Upper lobe of left lung (tissue), 6 donors: ENCODE data around the gene CTU2. TPM values are rescaled to one million over a fixed set of nuclear protein-coding genes. Genes with fewer than 3 reads are reported as not detected.

ENCODE experiments used
- ATAC-seq, 2 donors: fragments of 200-7000 bp; cut with Tn5 transposase; one replicate each; pipeline ENCODE4 v1.9.1; 2022; ENCODE audit warnings: mild to moderate bottlenecking in 2 of 2, moderate library complexity in 2 of 2; ENCODE audit not compliant: low FRiP score in 2 of 2
- DNase-seq, 2 donors: peaks; one replicate each; pipeline ENCODE4 v3.0.0-alpha.2; 2019 to 2020
- H3K27ac ChIP-seq, 4 donors: fragments of 200-600 bp; sonication (generic); one replicate each; pipeline ENCODE4 v1.5.1; 2016 to 2019
- H3K27me3 ChIP-seq, 4 donors: fragments of 200-600 bp; sonication (generic); one replicate each; pipeline ENCODE4 v1.5.1; 2017 to 2019
- H3K36me3 ChIP-seq, 4 donors: fragments of 200-600 bp; sonication (generic); one replicate each; pipeline ENCODE4 v1.5.1; 2016 to 2019
- H3K4me1 ChIP-seq, 4 donors: fragments of 200-600 bp; sonication (generic); one replicate each; pipeline ENCODE4 v1.5.1; 2018 to 2019
- H3K4me3 ChIP-seq, 4 donors: fragments of 200-600 bp; sonication (generic); one replicate each; pipeline ENCODE4 v1.5.1; 2017 to 2019; ENCODE audit warnings: mild to moderate bottlenecking in 2 of 4, moderate library complexity in 1 of 4
- H3K9me3 ChIP-seq, 4 donors: fragments of 200-600 bp; sonication (generic); one replicate each; pipeline ENCODE4 v1.5.1; 2018 to 2019
- EP300 ChIP-seq, 4 donors: sonication (generic); formaldehyde crosslinking; IDR thresholded peaks; one replicate each; pipeline ENCODE4 v1.5.1; 2017; ENCODE audit warnings: antibody characterized with exemption in 4 of 4, control low read depth in 2 of 4
- POLR2A ChIP-seq, 4 donors: fragments of 450-650 bp; IDR thresholded peaks; one replicate each; pipeline ENCODE4 v1.5.1; 2016 to 2017; ENCODE audit warnings: antibody characterized with exemption in 4 of 4, mild to moderate bottlenecking in 2 of 4
- POLR2AphosphoS5 ChIP-seq, 2 donors: sonication (generic); formaldehyde crosslinking; IDR thresholded peaks; one replicate each; pipeline ENCODE4 v1.5.1; 2017; ENCODE audit warnings: antibody characterized with exemption in 2 of 2
- WGBS, 2 donors: methylation state at CpG; one replicate each; pipeline ENCODE4 v1.1.5; 2017 to 2018; 5-methylcytosine and 5-hydroxymethylcytosine counted together
- total RNA-seq, 6 donors: library from RNA; depleted of rRNA in 4 of 6; stranded (reverse); fragments of >200 nt in 4 of 6; gene quantifications; one replicate each; pipeline versions ENCODE4 v1.1.0 to v1.2.1, GENCODE V29; 2016 to 2021
- TF ChIP-seq, protein P1 (sequence below), 6 experiments: fragments of 450-650 bp in 4 of 6; fragments of 200-600 bp in 2 of 6; sonication (generic) in 2 of 6; IDR thresholded peaks; one replicate each; pipeline ENCODE4 v1.5.1; 2016 to 2019; ENCODE audit warnings: antibody characterized with exemption in 6 of 6
- donor health status: DM: no; HTN: no; CAD: no; lungs with moderate emphysema.
- donor health status: DM: no; HTN: yes; CAD: no; lungs with severe emphysema.

Gene CTU2
- total RNA-seq, 6 donors from 2014 or later, result 9.4 to 31.4 (median 20.6) TPM

DNA sequence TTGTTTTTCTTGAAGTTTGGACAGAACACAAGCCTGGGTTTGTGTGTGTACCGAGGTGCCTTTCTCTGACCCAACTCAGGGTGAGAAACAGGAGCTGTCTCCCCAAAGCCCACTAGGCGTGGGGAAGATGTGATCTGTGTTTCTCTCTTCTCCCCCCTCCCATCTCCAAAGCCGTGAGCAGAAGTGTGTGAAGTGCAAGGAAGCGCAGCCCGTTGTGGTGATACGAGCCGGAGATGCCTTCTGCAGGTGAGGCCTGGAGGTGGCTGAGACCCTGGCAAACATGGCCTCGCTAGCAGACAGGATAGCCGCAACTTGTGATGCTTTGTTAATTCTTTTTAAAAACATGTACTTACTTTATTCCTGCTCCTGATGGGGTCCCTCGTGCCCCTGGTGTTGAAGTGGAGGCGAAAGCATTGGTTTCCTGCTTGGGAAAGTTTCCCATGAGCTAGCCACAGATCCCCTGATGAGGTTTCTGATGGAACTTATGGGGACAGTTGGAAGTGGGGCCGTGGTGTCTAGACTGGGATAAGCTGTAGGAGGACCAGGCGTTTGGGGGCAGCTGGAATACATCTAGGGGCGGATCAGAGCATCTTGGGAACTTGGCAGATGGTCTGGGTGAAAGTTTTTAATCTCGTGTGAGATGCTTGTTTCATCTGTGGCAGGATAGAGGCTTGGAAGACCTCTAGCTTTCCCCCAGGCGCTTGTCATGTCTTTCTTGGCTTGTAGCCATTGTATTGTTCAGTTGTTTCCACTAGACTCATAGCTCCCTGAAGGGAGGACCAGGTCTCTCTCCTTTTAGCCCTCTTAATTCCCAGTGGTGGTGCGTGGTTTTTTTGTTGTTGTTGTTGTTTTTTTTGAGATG lies 893 bp downstream of the CTU2 start:
- no peaks in the 10 kb centered on the region for H3K27me3 ChIP-seq
- peak overlapping the region; percentile 87 to 99 (median 98) for H3K4me3 ChIP-seq
- peaks cover 39 to 49% (median 44%) of the 10 kb centered on the region in 4 donors for H3K4me1 ChIP-seq
- no peaks in the 10 kb centered on the region for H3K9me3 ChIP-seq
- DNase-seq, result no peak
- WGBS, 2 donors, result 32 to 35% methylated on average over 17 of the region's 17 CpGs
- H3K27ac ChIP-seq, result peak overlapping the region in 3 of 4 donors; percentile 87 to 96 (median 91)
- peaks cover 0 to 7% (median 4%) of the 10 kb centered on the region in 4 donors for H3K36me3 ChIP-seq
- TF ChIP-seq EP300 (IDR thresholded peaks at IDR 0.05), result no peak
- no peak for ATAC-seq

DNA sequence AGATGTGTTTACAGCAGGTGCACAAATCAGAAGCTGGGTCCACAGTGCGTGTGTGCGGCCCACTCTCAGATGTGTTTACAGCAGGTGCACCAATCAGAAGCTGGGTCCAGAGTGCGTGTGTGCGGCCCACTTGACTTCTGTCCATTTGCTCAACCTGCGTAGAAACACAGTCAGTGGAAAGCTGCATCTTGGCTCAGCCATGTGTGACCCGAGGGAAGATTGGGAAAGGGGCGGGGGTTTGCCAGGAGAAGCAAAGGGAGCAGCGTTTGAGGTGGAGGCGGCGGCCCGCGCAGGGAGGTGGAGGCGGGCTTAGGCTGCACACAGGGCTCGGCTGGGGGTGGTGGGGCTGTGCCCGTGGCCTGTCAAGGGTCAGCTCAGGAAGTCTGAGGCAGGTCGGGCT lies 4.3 kb downstream of the CTU2 start:
- Histone ChIP-seq H3K4me3 (no peak overlapping the region), H3K9me3 (no peaks in the 10 kb centered on the region), H3K27ac (no peak overlapping the region), H3K27me3 (no peaks in the 10 kb centered on the region), H3K4me1 (peaks cover 8 to 16% (median 11%) of the 10 kb centered on the region in 4 donors), H3K36me3 (peaks cover 6 to 32% (median 26%) of the 10 kb centered on the region in 4 donors)
- no peak for TF ChIP-seq POLR2A (IDR thresholded peaks at IDR 0.05)
- TF ChIP-seq, protein P1, sequence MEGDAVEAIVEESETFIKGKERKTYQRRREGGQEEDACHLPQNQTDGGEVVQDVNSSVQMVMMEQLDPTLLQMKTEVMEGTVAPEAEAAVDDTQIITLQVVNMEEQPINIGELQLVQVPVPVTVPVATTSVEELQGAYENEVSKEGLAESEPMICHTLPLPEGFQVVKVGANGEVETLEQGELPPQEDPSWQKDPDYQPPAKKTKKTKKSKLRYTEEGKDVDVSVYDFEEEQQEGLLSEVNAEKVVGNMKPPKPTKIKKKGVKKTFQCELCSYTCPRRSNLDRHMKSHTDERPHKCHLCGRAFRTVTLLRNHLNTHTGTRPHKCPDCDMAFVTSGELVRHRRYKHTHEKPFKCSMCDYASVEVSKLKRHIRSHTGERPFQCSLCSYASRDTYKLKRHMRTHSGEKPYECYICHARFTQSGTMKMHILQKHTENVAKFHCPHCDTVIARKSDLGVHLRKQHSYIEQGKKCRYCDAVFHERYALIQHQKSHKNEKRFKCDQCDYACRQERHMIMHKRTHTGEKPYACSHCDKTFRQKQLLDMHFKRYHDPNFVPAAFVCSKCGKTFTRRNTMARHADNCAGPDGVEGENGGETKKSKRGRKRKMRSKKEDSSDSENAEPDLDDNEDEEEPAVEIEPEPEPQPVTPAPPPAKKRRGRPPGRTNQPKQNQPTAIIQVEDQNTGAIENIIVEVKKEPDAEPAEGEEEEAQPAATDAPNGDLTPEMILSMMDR (IDR thresholded peaks at IDR 0.05), result no peak
- no peak for TF ChIP-seq EP300 (IDR thresholded peaks at IDR 0.05)
- TF ChIP-seq POLR2AphosphoS5 (IDR thresholded peaks at IDR 0.05), result no peak
- peak in 1 of 2 donors; percentile 70 for DNase-seq
- 82 to 84% methylated on average over 15 of the region's 16 CpGs for WGBS, 2 donors
- no peak for ATAC-seq

DNA sequence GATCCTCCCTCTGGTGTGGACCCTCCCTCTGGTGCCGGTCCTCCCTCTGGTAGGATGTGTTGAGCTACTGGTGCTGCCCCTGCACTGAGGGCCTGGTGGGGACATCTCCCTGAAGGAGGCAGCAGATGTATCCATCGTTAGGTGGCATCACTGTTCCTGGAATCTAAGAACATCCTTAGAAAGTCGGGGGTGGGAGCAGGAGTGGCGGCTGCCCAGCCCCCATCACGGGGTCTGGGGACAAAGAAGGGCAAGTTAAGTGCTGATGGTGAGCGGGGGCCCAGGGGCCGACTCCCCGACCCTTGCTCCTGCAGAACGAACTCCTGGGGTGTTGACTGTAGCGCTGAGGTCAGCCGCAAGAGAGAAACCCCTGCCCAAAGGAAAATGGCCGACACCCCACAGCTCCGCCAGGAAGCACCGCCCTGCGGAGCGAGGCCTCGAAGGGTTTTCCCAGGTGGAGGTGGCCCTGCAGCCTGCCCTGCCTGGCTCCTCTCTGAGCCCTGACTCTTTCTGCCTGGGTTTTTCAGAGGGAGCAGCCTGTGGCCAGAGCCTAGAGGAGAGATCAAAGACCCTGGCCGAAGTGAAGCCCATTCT lies 5.5 kb downstream of the CTU2 start:
- WGBS, 2 donors, result 75 to 87% methylated on average over 15 to 18 of the region's 18 CpGs
- Histone ChIP-seq H3K4me1 (peaks cover 5 to 9% (median 9%) of the 10 kb centered on the region in 4 donors), H3K27me3 (no peaks in the 10 kb centered on the region), H3K36me3 (peaks cover 19 to 45% (median 39%) of the 10 kb centered on the region in 4 donors), H3K4me3 (no peak overlapping the region), H3K27ac (no peak overlapping the region), H3K9me3 (no peaks in the 10 kb centered on the region)
- ATAC-seq, result no peak
- peak in 1 of 2 donors; percentile 69 for DNase-seq
- no peak for TF ChIP-seq POLR2A (IDR thresholded peaks at IDR 0.05)
- TF ChIP-seq EP300 (IDR thresholded peaks at IDR 0.05), result no peak
- TF ChIP-seq, protein P1 (IDR thresholded peaks at IDR 0.05), result no peak
- no peak for TF ChIP-seq POLR2AphosphoS5 (IDR thresholded peaks at IDR 0.05)

DNA sequence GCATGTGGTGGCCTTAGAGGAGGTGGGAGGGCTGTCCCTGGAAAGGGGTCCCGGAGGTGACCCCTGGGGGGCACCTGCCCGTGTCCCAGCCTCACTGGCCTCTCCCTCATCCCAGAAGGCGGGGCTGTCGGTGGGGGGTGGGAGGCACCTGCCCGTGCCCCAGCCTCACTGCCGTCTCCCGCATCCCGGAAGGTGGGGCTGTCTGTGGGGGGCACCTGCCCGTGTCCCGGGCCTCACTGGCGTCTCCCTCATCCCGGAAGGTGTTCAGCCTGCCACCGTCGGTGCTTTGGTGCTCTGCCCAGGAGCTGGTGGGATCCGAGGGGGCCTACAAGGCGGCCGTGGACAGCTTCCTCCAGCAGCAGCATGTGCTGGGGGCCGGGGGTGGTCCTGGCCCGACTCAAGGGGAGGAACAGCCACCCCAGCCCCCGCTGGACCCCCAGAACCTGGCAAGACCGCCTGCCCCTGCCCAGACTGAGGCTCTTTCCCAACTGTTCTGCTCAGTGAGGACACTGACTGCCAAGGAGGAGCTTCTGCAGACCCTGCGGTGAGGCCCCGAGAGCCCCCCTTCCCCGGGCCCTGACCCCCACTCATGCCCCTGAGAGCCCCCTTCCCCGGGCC lies 6.2 kb downstream of the CTU2 start:
- Histone ChIP-seq H3K9me3 (no peaks in the 10 kb centered on the region), H3K27ac (no peak overlapping the region), H3K27me3 (no peaks in the 10 kb centered on the region), H3K4me3 (no peak overlapping the region), H3K36me3 (peaks cover 23 to 51% (median 46%) of the 10 kb centered on the region in 4 donors), H3K4me1 (peaks cover 0 to 3% (median 2%) of the 10 kb centered on the region in 4 donors)
- 80% methylated on average over 17 of the region's 25 CpGs; no CpG with 5 or more reads in 1 of the 2 donors for WGBS, 2 donors
- ATAC-seq (no peak), DNase-seq (peak in 1 of 2 donors; percentile 73)
- TF ChIP-seq EP300 (IDR thresholded peaks at IDR 0.05) (no peak), POLR2AphosphoS5 (IDR thresholded peaks at IDR 0.05) (no peak), POLR2A (IDR thresholded peaks at IDR 0.05) (no peak)
- TF ChIP-seq, protein P1 (IDR thresholded peaks at IDR 0.05), result no peak

DNA sequence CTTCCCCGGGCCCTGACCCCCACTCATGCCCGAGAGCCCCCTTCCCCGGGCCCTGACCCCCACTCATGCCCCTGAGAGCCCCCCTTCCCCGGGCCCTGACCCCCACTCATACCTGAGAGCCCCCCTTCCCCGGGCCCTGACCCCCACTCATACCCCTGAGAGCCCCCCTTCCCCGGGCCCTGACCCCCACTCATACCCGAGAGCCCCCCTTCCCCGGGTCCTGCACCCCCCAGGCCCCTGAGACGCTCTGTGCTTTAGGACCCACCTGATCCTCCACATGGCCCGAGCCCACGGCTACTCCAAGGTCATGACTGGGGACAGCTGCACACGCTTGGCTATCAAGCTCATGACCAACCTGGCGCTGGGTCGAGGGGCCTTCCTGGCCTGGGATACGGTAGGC lies 6.8 kb downstream of the CTU2 start:
- no peaks in the 10 kb centered on the region for H3K4me1 ChIP-seq
- no peak for ATAC-seq
- H3K9me3 ChIP-seq, result no peaks in the 10 kb centered on the region
- DNase-seq, result no peak
- H3K36me3 ChIP-seq, result peaks cover 23 to 57% (median 51%) of the 10 kb centered on the region in 4 donors
- H3K27ac ChIP-seq, result no peak overlapping the region
- no peak for TF ChIP-seq POLR2AphosphoS5 (IDR thresholded peaks at IDR 0.05)
- TF ChIP-seq POLR2A (IDR thresholded peaks at IDR 0.05), result no peak
- TF ChIP-seq, protein P1 (IDR thresholded peaks at IDR 0.05), result no peak
- TF ChIP-seq EP300 (IDR thresholded peaks at IDR 0.05), result no peak
- H3K27me3 ChIP-seq, result no peaks in the 10 kb centered on the region
- no peak overlapping the region for H3K4me3 ChIP-seq
- 68 to 81% methylated on average over 3 to 5 of the region's 15 CpGs for WGBS, 2 donors
